ENCODE data around the gene CTDSPL.
"Not testable (repeated sequence)": the region's sequence is repeated elsewhere in the genome, so short reads cannot be mapped to it uniquely, and the experiment has no call there.

The CTDSPL gene

DNA sequence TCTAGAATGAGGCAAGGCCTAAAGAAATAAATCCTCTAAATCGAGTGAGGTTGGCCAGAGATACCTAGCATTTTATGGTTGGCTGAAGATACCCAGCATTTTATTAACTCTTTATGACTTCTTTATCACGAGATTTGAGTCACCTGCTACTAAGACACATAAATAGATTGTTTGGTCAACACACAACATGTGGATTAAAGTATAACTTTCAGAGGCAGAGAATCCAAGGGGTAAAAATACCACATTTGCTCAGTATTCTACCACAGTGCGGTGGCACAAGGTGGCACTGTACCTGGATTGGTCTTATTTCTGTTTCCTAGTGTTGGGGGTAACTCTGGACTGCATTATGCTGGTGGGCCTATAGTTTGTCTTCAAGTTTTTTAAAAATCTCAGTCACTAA is 102.0 kb downstream of the CTDSPL start:
- no peak for DNase-seq (ENCODE audit: low read depth in 1 of 2, low spot score in 1 of 2)

DNA sequence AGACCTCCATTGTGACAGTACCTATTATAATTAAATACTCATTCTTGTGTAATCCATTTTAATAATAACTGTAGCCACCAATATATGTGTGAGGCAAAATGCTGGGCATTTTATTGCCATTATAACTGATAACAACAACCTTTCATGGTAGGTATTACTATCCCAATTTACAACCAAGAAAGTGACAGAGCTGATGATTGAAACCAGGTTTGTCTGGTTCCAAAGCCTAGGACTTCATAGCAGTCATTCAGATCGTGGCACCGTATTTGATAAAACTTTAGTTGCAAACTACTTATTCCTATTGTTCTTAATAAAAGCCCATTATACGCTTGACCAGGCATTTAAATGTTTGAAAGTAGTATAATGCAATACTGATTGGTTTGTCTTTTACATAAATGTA is 102.5 kb downstream of the CTDSPL start:
- DNase-seq (ENCODE audit: low read depth in 1 of 2, low spot score in 1 of 2): no peak

- no peak for DNase-seq (ENCODE audit: low read depth in 1 of 2, low spot score in 1 of 2)
These were observed 103.0 kb downstream of the CTDSPL start for GRCh38 chr3:37964716-37965115.

DNA sequence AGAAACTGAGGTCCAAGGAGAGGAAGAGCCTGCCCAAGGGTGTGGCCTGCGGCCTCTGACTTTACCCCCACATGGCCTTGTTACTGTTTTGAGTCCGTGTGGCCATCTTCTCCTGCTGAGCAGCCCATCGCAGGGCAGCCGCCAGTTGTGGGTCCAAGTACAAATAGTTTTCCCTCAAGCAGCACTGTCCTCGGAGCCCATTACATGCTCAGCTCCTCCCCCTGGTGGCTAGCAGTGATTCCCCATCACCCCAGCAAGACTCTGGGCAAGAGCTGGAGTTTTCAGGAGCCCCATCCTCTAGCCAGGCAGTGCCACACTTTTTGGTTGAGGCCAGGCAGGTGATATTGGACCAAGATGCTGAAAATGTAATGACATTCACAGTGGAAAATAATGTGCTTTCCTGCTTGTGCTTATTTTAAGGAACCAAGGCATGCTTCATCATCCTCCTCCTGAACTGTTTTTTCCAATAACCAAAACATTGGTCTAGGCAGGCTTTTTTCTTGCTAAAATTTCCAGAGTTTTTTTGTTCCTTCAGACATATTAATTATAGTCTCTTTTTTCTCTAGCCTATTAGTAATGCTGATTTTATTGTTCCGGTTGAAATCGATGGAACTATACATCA is 105.7 kb downstream of the CTDSPL start:
- DNase-seq (ENCODE audit: low read depth in 1 of 2, low spot score in 1 of 2): peak; percentile 23 to 29

- no peak for DNase-seq (ENCODE audit: low read depth in 1 of 2, low spot score in 1 of 2)
These were observed 106.5 kb downstream of the CTDSPL start for GRCh38 chr3:37968199-37968598.

DNA sequence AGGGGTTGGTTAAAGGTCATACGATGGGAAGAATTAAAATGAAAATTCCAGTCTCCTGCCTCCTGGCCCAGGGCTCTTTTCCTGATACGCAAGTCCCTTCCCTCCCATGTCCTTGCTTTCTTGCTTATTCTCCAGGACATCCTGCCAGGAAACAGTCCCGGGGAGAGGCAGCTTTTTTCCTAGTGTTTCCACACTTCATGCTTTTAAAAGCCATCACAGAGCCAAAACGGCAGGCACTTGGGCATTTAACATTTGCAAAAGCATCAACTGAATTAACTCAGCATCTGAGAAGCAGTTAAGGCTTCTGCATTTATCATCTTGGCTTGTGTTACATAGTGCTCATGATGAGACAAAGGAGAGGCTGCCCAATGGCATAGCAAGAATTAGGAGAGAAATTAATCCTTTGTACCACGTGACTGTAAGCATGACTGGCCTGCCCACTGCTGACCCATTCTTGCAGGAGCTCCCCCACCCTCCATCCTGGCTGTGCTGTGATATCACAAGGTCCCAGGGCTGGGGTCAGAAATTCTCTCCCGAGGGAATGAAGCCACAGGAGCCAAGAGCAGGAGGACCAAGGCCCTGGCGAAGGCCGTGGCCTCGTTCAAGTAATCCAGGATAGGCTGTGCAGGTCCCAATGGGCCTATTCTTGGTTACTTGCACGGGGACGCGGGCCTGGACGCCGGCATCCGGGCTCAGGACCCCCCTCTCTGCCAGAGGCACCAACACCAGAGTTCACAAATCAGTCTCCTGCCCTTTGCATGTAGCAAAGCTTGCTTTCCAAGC is 107.3 kb downstream of the CTDSPL start:
- no peak for DNase-seq (ENCODE audit: low read depth in 1 of 2, low spot score in 1 of 2)

DNA sequence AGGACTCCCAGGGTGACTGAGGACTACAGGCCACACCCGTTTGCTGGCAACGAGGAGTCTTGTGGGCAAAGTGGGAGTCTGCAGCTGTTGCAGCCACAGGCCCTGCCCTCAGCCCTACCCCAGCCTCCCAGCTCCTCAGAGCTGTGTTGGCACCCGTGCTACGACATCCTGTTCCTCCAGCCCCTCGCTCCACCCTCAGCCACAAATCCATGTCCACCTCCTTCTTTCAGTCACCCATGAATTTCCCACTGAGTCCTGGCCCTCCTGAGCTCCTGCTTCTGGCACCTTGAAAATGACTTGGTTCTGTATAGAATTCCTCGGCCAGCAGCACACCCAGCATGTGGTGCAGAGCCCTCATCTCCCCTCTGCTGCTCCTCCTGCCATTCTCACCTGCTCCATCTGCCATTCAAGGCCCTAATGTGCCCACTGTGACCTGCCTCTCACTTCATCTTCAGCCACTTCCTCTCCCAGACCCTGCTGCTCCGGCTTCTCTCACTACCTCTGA is 108.0 kb downstream of the CTDSPL start:
- DNase-seq (ENCODE audit: low read depth in 1 of 2, low spot score in 1 of 2): no peak

- DNase-seq (ENCODE audit: low read depth in 1 of 2, low spot score in 1 of 2): no peak
These were observed 109.1 kb downstream of the CTDSPL start for GRCh38 chr3:37970802-37971201.

DNA sequence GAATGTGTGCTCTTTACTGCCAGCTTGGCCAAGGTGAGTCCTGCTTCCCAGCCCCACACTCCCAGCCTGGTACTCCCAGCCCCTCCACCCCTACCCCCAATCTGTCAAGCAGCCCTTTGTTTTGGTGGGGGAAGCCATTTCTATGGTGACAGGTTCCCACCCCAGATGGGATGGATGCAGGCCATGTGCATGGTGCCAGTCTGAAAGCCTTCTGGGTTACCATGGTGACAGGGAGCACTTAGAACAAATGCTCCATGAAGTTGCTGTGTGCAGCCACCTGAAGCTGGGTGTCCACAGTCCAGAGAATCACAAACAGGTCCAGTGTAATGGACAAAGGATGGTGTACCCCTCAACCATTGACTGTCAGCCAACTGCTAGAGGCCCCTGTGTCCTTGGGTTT is 109.8 kb downstream of the CTDSPL start:
- no peak for DNase-seq (ENCODE audit: low read depth in 1 of 2, low spot score in 1 of 2)

DNA sequence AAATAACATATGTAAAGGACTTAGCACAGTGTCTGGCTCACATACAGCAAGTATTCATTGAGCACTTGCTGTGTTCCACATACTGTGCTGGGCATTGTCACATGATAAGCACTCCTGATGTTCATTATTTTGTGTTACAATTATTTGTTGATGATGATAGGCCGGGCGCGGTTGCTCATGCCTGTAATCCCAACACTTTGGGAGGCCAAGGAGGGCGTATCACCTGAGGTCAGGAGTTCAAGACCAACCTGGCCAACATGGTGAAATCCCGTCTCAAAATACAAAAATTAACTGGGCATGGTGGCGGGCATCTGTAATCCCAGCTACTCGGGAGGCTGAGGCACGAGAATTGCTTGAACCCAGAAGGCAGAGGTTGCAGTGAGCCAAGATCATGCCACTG is 110.4 kb downstream of the CTDSPL start:
- not testable (repeated sequence) for DNase-seq (ENCODE audit: low read depth in 1 of 2, low spot score in 1 of 2)

- DNase-seq (ENCODE audit: low read depth in 1 of 2, low spot score in 1 of 2): no peak
These were observed 111.8 kb downstream of the CTDSPL start for GRCh38 chr3:37973246-37974054.

GRCh38 chr3:37974121-37975083 is 112.7 kb downstream of the CTDSPL start:
- peak; percentile 40 to 44 for DNase-seq (ENCODE audit: low read depth in 1 of 2, low spot score in 1 of 2)

DNA sequence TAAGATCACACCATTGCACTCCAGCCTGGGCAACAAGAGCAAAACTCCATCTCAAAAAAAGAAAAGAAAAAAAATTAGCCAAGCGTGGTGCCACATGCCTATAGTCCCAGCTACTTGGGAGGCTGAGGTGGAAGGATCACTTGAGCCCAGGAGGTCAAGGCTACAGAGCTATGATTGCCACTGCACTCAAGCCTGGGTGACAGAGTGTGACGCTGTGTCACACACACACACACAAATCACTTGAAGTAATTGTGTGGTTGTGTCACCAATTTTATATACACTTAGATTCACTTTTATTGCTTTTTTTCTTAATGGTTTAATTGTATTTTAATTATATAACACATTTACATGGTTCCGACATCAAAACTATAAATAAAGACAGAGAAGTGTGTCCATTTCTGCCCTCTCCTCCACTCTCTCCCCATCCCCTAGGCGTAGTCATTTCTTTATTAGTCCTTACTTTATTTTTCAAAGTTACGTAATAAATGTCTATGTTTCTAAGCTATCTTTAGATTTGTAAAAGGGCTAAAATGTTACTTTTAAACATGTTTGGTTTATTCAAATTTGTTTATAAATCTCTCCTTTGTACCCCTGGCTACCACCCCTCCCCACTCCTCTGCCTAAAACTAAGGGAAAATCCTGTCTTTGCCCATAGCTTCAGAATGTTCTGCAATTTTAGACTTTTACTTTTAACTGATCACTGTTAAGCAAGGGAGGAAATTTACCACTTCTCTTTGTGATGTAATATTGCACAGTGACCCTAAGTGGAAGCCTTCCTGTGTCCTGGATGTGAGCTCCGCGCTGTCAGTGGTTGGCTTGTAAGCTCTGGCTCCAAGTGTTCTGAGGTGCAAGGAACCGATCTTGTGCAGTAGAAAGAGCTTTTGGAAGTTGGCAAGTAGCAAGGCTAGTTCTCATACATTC is 118.1 kb downstream of the CTDSPL start:
- DNase-seq (ENCODE audit: low read depth in 1 of 2, low spot score in 1 of 2): no peak

- DNase-seq (ENCODE audit: low read depth in 1 of 2, low spot score in 1 of 2): no peak
These were observed 119.0 kb downstream of the CTDSPL start for GRCh38 chr3:37980462-37981347.

DNA sequence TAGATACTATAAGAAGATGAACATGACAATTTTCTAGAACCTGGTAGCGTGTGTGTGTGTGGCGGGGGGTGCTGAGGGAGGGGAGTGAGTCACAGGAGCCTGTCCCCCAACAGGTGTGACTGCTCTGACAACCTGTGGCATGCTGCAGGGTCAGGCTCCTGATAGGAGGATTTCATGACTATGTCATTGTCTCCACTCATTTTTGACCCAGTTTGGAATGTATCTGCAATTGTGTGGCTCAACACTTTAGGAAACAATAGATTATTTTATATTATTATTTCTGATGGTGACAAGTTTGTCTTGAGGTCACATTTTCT is 119.6 kb downstream of the CTDSPL start:
- no peak for DNase-seq (ENCODE audit: low read depth in 1 of 2, low spot score in 1 of 2)

GRCh38 chr3:37982331-37982730 is 120.7 kb downstream of the CTDSPL start:
- no peak for DNase-seq (ENCODE audit: low read depth in 1 of 2, low spot score in 1 of 2)

DNA sequence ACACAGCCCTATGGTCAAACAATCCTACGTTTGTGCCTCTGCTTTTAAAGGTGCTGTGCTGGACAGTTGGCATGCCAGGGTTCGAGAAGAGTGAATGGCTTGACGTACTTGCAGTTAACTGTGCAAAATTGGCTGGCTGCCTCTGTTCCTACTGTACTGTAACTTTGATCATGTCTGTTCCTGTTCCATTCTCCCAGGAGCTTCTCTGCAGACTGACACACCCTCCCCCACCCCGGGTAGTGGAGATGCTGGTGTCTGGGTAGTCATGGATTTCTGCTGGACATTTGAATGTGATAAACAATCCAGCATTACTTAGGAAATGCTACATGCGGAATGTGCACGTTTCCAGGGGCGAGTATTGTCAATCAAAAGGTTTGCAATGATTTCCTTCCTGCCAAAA is 122.4 kb downstream of the CTDSPL start:
- DNase-seq (ENCODE audit: low read depth in 1 of 2, low spot score in 1 of 2): no peak

DNA sequence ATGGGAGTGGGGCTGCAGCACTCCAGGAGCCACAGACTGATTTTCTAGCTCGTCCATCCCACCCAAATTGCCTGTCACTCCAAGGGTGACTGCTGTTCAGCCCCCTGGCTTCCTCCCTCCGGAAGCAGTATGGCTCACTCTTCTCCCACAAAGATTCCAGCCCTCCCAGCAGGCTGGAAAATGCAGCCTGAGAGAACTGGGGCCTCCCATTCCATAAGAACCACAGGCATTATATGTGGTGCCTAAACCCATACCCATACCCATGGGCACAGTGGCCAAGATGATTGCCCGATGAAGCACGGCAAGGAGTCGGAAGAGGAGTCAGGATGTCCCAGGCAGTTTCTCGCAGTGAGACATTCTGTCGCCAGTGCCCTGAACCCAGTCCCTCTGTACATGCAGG is 122.9 kb downstream of the CTDSPL start:
- DNase-seq (ENCODE audit: low read depth in 1 of 2, low spot score in 1 of 2): no peak

Data from activated T-helper 1 cell treated with anti-CD3 and anti-CD28 coated beads, Interleukin-2, amount 50 U/mL, for 16 hours (primary cell).